ENCODE data around the gene PLA2G4A.

Gene PLA2G4A

GRCh38 chr1:186987065-186987464 lies 158.3 kb downstream of the PLA2G4A start:
- TF ChIP-seq, protein P1, sequence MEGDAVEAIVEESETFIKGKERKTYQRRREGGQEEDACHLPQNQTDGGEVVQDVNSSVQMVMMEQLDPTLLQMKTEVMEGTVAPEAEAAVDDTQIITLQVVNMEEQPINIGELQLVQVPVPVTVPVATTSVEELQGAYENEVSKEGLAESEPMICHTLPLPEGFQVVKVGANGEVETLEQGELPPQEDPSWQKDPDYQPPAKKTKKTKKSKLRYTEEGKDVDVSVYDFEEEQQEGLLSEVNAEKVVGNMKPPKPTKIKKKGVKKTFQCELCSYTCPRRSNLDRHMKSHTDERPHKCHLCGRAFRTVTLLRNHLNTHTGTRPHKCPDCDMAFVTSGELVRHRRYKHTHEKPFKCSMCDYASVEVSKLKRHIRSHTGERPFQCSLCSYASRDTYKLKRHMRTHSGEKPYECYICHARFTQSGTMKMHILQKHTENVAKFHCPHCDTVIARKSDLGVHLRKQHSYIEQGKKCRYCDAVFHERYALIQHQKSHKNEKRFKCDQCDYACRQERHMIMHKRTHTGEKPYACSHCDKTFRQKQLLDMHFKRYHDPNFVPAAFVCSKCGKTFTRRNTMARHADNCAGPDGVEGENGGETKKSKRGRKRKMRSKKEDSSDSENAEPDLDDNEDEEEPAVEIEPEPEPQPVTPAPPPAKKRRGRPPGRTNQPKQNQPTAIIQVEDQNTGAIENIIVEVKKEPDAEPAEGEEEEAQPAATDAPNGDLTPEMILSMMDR (IDR thresholded peaks at IDR 0.05; ENCODE audit: low read length, missing control alignments) = no peak
- no peak for DNase-seq (ENCODE audit: low read depth)

DNA sequence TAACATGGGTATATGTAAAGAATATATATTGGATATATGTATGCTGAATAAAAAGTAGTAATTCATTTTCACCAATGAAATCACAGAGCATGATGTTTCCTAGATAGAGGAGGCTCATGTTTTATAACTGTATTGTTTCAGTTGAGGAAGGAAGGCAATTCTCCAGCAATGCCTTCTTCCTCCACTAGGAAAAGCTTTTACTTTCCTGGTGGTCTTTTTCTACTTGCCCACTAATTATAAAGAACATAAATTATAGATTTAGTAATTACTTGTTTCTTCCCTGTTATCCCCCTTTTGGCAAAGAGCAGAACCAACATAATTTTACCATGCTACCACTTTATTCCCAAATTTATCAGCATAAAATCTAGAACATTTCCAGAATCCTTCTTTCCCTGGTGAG lies 159.0 kb downstream of the PLA2G4A start:
- TF ChIP-seq, protein P1 (IDR thresholded peaks at IDR 0.05; ENCODE audit: low read length, missing control alignments) = peak; percentile 37
- no peak for DNase-seq (ENCODE audit: low read depth)
- no peak overlapping the region for H3K4me3 ChIP-seq (replicated peaks; ENCODE audit: low read depth, low read length)

More at GRCh38 chr1:186987065-186987464, 158.3 kb downstream of the PLA2G4A start:
- no peak overlapping the region for H3K4me3 ChIP-seq (replicated peaks; ENCODE audit: low read depth, low read length)

DNA sequence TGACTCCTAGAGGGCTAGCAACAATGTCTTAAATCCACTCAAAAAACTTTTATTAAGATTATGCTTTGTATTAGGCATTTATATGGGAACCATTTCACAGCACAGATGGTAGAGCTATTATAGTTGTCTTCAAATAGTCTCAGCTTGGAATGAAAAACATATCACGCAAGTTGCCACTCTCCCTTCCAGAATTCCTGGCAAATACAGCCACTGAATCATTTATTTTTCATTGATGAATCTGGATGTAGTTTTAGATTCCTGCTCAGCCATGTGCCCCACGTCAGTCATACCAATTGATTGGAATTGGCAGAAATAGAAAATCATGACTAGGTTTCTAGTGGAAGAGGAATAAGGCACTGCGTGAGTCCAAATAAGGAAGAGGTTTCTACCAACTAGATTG lies 165.2 kb downstream of the PLA2G4A start:
- TF ChIP-seq, protein P1 (IDR thresholded peaks at IDR 0.05; ENCODE audit: low read length, missing control alignments) = no peak
- DNase-seq (ENCODE audit: low read depth) = no peak
- H3K4me3 ChIP-seq (replicated peaks; ENCODE audit: low read depth, low read length) = no peak overlapping the region

- DNase-seq (ENCODE audit: low read depth) = no peak
- H3K4me3 ChIP-seq (replicated peaks; ENCODE audit: low read depth, low read length) = no peak overlapping the region
- TF ChIP-seq, protein P1 (IDR thresholded peaks at IDR 0.05; ENCODE audit: low read length, missing control alignments) = no peak
Measured at GRCh38 chr1:186994897-186995296, 166.1 kb downstream of the PLA2G4A start.

- no peak for DNase-seq (ENCODE audit: low read depth)
- no peak overlapping the region for H3K4me3 ChIP-seq (replicated peaks; ENCODE audit: low read depth, low read length)
- TF ChIP-seq, protein P1 (IDR thresholded peaks at IDR 0.05; ENCODE audit: low read length, missing control alignments) = no peak
Measured at GRCh38 chr1:186996816-186997215, 168.1 kb downstream of the PLA2G4A start.

GRCh38 chr1:186997877-186998276 lies 169.1 kb downstream of the PLA2G4A start:
- DNase-seq (ENCODE audit: low read depth) = no peak
- TF ChIP-seq, protein P1 (IDR thresholded peaks at IDR 0.05; ENCODE audit: low read length, missing control alignments) = no peak
- no peak overlapping the region for H3K4me3 ChIP-seq (replicated peaks; ENCODE audit: low read depth, low read length)

DNA sequence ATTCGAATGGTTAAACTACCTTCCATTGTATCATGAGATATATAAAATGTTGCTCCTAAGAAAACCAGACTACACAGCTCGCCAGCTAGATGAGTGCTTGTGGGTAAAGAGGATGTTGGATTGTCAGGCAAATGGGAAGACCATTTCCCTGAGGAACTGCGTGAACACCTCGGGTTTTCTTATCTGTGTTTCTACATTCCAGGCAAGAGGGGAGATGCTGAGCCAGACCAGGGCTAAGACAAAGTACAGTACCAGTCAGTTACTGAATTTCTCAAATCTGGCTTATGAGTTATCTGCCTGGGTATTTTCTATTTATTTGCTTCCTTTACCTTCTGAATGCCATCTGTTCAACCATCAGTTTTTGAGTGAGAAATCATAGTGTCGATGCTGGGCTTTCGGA lies 170.8 kb downstream of the PLA2G4A start:
- peak; percentile 17 for DNase-seq (ENCODE audit: low read depth)
- no peak overlapping the region for H3K4me3 ChIP-seq (replicated peaks; ENCODE audit: low read depth, low read length)
- TF ChIP-seq, protein P1 (IDR thresholded peaks at IDR 0.05; ENCODE audit: low read length, missing control alignments) = no peak
